HL-60 (cell line): ENCODE results near the gene UBE2E2.

Experiments
- CTCF ChIP-seq: IDR thresholded peaks from one replicate; pipeline ENCODE4 v1.5.1; 2011; ENCODE audit warnings: low read length, control low read depth, inconsistent platforms; ENCODE audit not compliant: insufficient read depth
- GABPA ChIP-seq: IDR thresholded peaks from 2 replicates; pipeline ENCODE4 v1.6.1; 2012; ENCODE audit warnings: low read depth
- POLR2AphosphoS5 ChIP-seq: IDR thresholded peaks from 2 replicates; pipeline ENCODE4 v1.6.1; 2012; ENCODE audit warnings: low read depth
- REST ChIP-seq: IDR thresholded peaks from 2 replicates; pipeline ENCODE4 v1.6.1; 2012; ENCODE audit warnings: low read depth; ENCODE audit not compliant: insufficient replicate concordance
- SPI1 ChIP-seq: IDR thresholded peaks from 2 replicates; pipeline ENCODE4 v1.6.1; 2012; ENCODE audit warnings: low read depth, mild to moderate bottlenecking, borderline replicate concordance

GRCh38 chr3:23463791-23464190 lies 260.7 kb downstream of the UBE2E2 start:
- no peak for TF ChIP-seq POLR2AphosphoS5
- TF ChIP-seq CTCF = no peak
- TF ChIP-seq REST = no peak
- TF ChIP-seq GABPA = no peak
- TF ChIP-seq SPI1 = no peak
